Activated T-cell treated with anti-CD3 and anti-CD28 coated beads for 24 hours (primary cell): ENCODE data around the gene LUZP2.
"Not testable (repeated sequence)": the region's sequence is repeated elsewhere in the genome, so short reads cannot be mapped to it uniquely, and the experiment has no call there.

Source experiments
- DNase-seq: peaks from one replicate; pipeline ENCODE4 v3.0.0-alpha.2; 2020; ENCODE audit warnings: low read depth

The LUZP2 gene

DNA sequence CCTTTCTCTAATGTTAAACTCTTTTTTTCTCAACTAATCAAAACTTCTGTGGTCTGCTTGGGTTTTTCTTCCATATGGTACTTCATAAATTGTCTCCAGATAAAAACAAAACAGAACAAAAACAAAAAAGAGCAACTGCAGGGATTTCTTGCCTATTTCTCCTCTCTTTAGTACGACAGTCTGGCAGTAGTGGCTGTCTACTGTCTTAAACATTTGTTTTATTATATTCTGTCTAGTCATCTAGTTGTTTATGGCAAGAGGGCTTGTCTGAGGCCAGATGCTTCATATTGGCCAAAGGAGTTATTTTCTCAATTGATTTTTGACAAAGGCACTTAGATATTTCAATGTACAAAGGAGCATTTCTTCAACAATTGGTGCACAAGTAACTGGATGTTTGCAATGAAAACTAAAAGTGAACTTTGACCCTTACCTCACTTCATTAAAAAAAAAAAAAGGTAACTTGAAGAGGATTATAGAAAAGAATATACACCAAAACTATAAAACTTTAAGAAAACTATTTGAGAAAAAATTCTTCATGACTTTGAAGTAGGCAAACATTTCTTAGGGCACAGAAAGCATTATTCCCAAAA, 404.2 kb downstream of the LUZP2 start:
- DNase-seq: no peak

DNA sequence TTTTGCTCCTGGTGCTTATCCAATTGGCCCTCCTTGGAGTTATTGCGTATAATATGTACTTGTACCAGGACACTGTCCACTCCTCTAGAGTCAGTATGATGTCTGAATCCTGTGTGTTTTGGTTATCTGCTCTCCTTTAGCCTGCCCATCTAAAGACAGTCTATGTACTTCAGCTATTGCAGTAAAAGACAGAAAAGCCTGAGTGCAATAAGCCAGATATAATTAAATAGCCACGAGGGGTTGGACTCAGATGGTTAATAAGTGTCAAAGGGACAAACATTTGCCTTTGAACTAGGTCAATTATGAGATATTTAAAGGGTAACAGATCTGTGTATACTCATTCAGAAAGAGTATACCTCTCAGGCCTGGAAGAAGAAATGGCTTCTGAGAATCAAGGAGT, 406.7 kb downstream of the LUZP2 start:
- no peak for DNase-seq

DNA sequence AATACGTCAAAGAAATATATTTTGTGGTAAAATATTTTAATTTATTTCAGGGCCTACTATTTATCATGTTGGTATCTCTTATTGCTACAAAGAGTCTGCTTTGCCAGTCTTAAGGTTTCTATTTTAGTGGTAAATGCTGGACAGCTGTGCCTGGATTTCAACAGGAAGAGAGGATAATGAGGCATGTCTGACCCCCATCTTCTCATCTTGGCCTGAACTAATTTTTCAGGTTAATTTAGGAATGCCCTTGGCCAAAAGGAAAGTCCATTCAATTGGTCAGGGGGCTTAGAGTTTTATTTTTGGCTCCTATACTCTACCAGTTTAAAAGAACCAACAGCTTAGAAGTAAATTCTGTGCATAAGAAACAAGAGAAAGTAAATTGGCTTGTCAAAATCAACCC, 428.2 kb downstream of the LUZP2 start:
- no peak for DNase-seq

DNA sequence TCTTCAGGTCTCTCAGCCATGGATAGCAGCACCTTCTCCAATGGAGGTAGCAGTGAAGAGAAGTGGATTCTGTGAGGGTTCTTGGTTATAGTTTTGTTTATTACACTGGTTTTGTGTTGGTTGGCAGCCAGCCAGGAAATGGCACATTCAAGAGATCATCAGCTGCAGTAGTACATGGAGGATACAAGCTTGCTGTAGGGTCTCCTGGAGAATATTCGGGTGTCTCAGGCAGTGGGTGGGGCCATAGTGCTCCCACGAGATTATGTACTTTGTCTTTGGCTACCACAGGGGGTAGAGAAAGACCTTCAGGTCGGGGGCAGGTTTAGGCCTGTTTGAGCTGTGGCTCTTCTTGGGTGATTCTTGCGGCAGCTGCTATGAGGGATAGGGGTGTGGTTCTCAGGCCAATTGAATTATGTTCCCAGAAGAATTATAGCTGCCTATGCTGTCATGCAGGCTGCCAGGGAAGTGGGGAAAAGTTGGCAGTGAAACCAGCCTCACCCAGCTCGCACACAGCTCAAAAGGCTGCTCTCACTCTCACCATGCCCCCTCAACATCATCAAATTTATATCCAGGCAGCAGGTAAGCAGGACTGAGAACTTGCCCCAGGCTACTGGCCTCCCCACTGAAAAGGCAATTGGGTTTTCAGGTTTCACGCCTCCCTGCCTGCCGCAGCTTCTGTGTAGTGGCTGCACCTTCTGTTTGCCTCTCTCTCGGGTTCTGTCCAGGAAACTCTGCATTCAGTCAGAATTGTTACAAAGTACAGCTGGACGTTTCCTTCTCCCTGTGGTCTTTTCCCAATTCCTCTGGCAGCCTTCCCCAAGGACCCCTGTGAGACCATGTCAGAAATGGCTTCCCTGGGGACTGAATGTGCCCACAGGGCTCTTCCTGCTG, 435.5 kb downstream of the LUZP2 start:
- no peak for DNase-seq

DNA sequence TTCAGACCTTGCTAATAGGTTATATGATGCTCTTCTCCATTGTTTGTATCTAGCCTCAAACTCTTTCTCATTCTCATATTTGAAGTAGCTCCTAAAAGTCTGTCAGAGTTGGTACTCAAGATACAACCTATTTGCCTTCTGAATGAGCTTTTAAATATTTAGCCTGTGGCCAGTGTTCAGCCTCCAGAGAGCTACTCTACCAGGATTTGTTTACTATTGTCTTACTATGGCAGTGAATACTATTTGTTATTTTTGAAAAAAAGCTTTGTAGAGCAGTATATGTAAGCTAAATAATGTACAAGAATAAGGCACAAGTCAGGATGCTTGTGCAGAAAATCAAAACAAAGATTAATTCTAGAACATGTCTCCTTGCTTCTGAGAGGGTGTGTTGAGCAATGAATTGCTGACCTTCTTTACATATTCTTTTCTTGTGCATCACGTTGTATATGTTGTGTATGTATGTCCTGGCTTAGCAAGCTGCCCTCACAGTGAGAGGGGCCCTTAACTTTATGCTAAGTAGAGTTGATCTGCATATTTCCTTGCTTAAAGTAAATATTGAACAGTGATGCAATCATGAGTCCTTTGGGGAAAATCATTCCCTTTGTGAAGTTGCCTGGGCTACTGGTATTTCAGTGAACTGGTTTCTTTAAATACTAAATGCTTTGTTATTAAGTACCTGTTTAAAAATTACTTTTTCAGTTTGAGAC, 438.0 kb downstream of the LUZP2 start:
- DNase-seq: no peak

DNA sequence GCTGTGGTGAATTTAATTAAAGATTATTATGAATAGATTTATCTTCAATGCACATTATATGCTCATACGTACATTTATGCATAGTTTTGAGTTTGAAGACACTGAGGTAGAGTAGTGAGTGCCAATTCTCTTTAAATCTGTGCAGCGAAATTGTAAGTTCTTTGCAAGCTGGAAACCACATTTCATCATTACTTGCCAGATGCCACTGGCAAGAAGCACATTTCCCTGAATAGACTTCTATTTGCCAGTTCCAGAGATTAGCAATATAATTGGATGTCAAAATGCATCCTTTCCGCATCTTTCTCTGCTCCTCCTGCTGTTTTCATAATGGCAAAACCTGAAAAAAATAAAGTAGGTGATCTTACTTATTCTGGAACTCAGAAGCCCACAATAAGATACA, 448.0 kb downstream of the LUZP2 start:
- no peak for DNase-seq

DNA sequence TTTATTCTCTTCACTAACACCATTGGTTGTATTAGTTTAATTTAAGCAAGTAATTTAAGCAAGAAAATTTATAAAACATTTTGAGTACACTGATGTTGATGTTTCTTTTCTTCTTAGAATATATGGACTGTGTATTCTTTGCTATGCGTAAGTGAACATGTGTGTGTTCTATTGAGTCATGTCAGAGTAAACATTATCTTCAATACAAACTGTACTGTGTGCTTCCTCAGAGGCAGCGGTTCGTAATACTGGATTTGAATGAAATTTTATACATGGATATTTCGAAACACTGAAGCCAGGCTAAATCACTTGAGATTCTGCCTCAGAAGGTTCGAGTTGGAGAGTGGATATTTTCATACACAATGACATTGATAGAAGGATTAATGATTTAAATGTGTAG, 452.6 kb downstream of the LUZP2 start:
- no peak for DNase-seq

DNA sequence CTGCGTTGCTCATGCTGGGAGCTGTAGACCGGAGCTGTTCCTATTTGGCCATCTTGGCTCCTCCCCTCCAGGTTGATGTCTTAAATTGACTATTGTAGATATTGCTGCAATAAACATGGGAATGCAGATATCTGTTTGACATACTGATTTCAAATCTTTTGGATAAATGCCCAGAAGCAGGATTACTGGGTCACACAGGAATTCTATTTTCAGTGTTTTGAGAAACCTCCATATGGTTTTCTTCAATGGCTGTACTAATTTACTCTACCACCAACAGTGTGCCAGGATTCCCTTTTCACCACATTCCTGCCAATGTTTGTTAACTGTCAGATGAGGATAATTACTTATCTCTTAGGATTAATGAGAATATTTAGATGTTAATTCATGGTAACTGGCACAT, 467.0 kb downstream of the LUZP2 start:
- no peak for DNase-seq

DNA sequence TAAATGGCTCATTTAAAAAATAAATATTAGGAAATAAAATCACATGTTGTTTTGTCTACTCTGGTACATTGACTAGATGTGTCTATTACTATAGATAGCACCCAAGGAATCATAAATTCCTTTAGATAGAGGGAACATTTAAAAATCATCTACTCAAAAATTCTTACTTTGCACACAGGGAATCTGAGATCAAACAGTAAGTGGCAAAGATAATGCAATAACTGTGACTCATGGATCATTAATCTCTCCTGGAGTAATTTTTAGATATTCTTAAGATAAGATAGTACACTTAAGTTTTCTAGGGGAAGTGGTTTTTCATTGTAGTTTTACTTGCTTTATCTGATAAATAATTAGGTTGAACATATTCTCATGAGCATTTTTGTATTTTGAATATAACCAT, 468.9 kb downstream of the LUZP2 start:
- DNase-seq: no peak

DNA sequence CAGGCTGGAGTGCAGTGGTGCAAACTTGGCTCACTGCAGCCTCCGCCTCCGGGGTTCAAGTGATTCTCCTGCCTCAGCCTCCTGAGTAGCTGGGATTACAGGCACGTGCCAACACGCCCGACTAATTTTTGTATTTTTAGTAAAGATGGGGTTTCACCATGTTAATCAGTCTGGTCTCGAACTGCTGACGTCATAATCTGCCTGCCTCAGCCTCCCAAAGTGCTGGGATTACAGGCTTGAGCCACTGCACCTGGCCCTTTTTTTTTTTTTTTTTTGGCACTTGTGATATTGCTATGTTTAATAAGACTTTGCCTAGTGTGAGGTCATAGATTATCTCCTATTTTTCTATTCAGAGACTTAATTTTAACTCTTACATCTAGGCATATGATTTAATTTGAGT, 497.1 kb downstream of the LUZP2 start:
- not testable (repeated sequence) for DNase-seq

DNA sequence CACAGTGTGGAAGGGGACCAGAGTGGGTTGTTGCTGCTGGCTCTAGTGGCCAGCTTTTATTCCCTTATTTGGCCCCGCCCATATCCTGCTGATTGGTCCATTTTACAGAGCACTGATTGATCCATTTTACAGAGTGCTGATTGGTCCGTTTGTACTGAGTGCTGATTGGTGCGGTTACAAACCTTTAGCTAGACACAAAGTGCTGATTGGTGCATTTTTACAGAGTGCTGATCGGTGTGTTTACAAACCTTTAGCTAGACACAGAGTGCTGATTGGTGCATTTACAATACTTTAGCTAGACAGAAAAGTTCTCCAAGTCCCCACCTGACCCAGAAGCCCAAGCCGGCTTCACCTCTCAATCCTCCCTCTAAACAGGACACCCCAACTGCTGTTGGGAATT, 503.1 kb downstream of the LUZP2 start:
- not testable (repeated sequence) for DNase-seq

DNA sequence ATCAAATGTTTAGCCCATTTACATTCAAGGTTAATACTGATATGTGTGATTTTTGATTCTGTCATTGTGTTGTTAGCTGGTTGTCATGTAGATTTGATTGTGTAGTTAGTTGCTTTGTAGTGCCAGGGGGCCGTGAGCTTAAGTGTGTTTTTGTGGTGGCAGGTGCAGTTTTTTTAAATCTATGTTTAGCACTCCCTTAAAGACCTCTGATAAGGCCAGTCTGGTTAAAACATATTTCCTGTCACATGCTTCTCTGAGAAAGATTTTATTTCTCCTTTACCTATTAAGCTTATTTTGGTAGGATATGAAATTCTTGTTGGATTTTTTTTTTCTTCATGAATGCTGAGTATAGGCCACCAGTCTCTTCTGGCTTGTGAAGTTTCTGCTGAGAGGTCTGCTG, 540.6 kb downstream of the LUZP2 start:
- DNase-seq: no peak

DNA sequence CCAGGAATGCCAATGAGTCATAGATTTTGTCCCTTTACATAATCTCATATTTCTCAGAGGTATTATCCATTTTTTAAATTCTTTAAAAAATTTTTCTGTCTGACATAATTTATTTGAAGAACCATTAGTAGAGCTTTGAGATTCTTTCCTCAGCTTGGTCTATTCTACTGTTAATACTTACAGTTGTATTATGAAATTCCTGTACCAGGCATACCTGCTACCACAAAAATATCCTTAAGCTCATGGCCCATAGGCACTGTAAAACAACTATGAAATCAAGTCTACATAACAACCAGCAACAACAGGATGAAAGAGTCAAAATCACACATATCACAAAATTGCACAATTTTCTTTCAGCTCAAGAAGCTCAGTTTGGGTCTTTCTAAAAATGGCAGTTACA, 541.3 kb downstream of the LUZP2 start:
- no peak for DNase-seq

DNA sequence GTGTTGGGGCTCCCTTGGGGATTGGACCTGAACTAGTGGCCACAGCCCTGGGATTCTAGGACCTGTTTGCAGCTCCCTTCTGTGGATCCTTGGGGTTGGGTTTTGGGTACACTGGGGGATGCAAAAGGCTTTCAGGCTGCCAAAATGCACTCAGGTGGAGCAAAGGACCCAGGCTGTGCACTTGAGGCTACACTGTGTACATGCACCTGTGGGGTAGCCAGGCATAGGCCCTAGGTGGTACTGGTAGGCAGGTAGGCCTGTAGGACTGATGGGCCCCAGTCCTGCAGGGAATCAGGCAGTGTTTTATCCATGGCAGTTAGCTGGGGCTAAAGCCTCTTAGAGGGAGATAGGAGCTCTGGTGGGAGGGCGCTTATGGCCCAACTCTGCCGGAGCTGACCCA, 542.3 kb downstream of the LUZP2 start:
- DNase-seq: no peak

DNA sequence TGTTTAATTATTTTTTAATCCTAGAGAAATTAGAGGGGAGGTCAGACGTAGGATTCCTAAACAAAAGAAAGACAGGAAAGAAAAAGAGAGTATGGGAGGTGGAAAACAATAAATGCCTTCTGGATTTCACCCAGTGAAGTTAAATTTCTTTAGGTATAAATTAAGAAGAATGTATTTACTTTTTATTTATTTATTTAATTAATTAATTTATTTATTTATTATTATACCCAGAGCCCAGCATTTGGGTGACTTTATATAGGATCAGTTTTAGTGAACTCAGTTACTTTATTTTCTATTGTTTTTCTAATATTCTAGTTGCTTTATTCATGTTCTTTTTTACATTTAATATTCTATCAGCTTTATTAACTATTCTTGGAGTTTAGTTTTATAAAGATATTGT, 551.8 kb downstream of the LUZP2 start:
- no peak for DNase-seq

DNA sequence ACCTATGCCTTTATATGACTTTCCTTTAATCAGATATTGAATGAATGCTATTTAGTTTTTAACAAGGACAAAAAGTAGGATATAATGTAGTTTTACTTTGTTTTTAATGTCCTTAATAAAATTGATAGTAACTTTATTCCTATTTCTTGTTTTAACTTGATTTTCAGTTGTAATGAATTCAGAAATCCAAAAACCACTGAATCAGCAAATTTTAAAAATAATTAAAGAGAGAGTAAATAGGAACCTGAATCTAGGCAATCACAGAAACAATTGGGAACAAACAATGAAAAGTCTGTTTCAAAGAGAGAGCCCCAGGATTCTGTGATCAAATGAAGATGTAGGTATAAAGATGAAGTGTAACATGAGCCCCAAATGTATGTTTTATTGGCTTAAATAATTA, 556.0 kb downstream of the LUZP2 start:
- DNase-seq: no peak

DNA sequence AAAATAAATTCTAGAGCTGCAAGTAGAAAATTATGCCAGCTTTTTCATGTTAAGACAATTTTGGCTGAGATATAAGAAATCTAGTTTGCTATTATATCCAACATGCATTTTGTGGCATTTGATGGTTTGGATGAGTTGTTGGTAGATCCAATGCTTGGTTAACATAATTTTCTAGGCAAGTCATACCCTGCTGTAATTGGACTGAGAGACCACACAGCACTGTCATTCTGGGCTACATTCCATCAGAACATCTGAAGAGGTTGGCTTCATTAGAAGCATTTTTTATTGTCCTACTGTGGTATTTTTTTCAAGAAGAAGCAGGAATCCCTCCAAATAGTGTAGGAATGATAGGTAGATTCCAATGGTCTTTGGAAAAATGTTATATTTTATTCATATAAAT, 561.0 kb downstream of the LUZP2 start:
- no peak for DNase-seq

DNA sequence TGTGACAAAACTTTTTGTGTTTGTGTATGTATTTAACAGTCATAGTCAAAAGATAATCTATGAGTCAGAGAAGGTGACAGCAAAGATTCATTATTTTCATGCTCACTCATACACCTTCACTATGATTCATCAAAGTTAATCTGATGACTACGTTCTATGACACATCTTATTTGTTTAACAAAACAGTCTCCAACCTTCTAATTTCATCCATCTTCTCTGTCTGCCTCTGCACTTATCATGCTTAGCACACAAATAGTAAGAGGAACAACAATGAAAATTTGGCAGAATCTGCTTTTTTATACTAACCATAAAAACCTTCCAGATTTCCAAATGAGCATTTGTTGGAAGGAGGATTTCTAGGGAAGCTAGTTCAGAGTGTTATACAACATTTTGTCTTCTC, 568.9 kb downstream of the LUZP2 start:
- no peak for DNase-seq

DNA sequence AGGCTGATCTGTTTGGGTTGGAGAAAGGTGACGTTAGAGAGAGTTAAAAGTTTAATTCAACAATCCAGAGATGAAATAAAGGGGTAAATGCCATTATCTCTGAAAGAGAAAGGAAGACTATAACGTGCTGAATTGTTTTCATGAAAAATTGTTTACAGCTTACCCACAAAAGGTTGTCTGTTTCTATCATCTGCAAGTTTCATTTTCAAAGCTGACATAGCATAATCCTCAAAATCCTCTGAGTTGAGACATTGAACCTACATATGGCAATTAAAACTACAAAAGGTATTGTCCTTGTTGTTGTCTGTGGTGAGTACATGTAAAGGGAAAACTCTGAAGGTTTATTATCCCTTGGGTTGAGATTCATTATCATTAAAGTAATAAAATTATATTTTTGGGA, 569.9 kb downstream of the LUZP2 start:
- no peak for DNase-seq

DNA sequence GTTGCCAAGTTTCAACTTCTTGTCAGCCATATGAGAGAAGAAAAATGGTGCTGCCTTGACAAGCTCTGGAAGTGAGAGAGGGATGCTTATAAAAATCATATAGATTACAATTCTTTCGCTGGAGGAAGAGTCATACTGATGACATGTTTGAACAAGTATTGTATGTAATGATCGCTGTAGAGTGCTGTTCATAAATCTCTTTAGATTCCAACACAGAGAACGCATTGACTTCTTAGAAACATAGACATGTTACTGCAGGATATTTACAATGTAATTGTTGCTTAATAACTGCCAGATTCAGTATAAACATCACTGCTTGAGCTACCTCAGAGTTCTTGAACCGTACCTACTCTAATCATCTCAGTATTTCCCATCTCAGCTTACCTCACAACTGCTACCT, 571.6 kb downstream of the LUZP2 start:
- no peak for DNase-seq

DNA sequence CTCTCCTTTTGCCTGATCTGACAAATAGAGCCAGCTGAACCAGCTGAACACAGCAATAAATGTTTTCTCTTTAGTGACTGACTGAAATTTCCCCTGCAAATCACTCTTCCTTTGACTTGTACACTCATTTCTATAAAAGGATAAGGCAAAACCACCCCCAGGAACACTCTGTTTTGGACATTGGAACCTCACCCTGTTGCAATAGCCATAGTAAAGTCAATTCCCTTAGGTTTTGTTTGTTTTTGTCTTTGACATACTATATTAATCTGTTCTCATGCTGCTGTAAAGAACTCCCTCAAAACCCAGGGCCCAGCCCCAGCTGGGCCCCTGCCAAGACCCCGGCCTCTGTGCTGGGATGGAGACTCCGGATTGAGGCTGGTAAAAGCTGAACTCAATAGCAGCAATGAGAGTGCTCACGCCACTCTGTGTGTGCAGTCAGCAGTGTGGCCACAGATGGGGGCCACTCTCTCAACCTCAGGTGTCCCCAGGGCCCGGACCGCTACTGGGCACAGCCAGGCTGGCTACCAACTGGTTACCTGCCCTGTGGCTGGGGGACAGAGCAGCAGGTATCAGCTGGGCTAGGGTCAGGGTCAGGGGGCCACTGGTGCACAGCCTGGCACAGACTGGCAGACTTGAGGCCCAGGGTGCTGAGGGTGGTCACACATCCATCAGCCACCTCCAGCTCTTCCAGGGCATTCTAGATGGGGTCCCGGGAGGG, 597.4 kb downstream of the LUZP2 start:
- DNase-seq: no peak

DNA sequence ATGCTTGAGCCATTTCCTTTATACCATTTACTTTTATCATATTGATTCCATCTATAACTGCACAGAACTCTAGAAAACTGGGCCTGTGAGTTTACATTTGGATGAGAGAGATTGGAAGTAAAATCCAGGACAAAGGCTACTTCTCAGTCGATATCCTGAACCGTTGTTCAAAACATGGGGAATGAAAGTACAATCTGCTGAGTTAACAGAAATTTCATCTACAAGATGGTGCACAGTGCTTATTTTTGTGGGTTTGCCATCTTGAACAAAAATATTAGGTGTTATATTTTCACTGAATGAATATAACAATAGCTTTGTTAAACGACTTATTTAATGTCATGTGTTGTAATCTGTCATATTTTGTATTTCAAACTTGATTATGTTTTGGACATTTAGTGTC, 622.6 kb downstream of the LUZP2 start:
- no peak for DNase-seq
